Neural cell (in vitro differentiated cells): ENCODE results near the gene CPNE6.

Experiments used
- CTCF ChIP-seq: fragments of 450-650 bp; IDR thresholded peaks from 2 replicates; pipeline ENCODE4 v1.5.1; 2014; ENCODE audit warnings: antibody characterized with exemption, mild to moderate bottlenecking, moderate library complexity; ENCODE audit not compliant: poor library complexity, severe bottlenecking
- EP300 ChIP-seq: fragments of 450-650 bp; conservative IDR thresholded peaks from 2 replicates; pipeline ENCODE4 v1.6.1; 2014; ENCODE audit warnings: antibody characterized with exemption, mild to moderate bottlenecking, moderate library complexity; ENCODE audit not compliant: poor library complexity, severe bottlenecking
- REST ChIP-seq: IDR thresholded peaks from 2 replicates; pipeline ENCODE4 v1.6.1; 2012; ENCODE audit warnings: borderline replicate concordance
- SMC3 ChIP-seq: fragments of 450-650 bp; conservative IDR thresholded peaks from 2 replicates; pipeline ENCODE4 v1.6.1; 2014; ENCODE audit warnings: antibody characterized with exemption, mild to moderate bottlenecking, moderate library complexity; ENCODE audit not compliant: poor library complexity

DNA sequence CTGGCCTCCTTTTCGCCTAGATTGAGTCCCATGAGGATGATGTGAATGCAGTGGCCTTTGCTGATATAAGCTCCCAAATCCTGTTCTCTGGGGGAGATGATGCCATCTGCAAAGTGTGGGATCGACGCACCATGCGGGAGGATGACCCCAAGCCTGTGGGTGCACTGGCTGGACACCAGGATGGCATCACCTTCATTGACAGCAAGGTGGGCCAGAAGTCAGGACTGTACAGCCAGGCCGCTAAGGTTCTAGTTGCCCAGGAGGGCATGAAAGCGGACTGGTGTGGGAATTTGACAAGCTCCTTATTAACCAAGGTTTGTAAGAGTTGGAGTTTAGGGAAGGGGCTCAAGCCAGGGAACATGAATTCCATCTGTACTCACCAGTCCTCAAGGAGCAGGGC lies 48.3 kb downstream of the CPNE6 start:
- TF ChIP-seq CTCF (no peak), EP300 (no peak), SMC3 (no peak), REST (no peak)
